H1 (cell line): ENCODE data around the gene ZNF576.

Source experiments
- CBX5 ChIP-seq: fragments of 300-800, 300-1000 bp; sonication (generic); IDR thresholded peaks from 2 replicates; pipeline ENCODE4 v1.7.1; 2016; ENCODE audit warnings: antibody characterized with exemption, low read length, low read depth
- HDAC2 ChIP-seq, 2 experiments: fragments of 300-600 bp in 1 of 2; sonication (generic) in 1 of 2; IDR thresholded peaks; 2 replicates each; pipeline ENCODE4 v1.6.1; 2011 to 2012; ENCODE audit warnings: low read depth in 2 of 2, low read length in 2 of 2, mild to moderate bottlenecking in 2 of 2, moderate library complexity in 2 of 2, borderline replicate concordance in 1 of 2, inconsistent platforms in 1 of 2
- PHF8 ChIP-seq: fragments of 200-600 bp; sonication (generic); conservative IDR thresholded peaks from 2 replicates; pipeline ENCODE4 v1.7.1; 2012; ENCODE audit warnings: low read depth, mild to moderate bottlenecking, inconsistent platforms, low read length, moderate library complexity
- RBBP5 ChIP-seq: IDR thresholded peaks from 2 replicates; pipeline ENCODE4 v1.7.1; 2012; ENCODE audit warnings: low read depth, mild to moderate bottlenecking, inconsistent platforms, low read length, moderate library complexity, borderline replicate concordance
- SIN3A ChIP-seq, 2 experiments: IDR thresholded peaks in 1 of 2; conservative IDR thresholded peaks in 1 of 2; 2 replicates each; pipeline ENCODE4 v1.6.1; 2011 to 2012; ENCODE audit warnings: low read length in 2 of 2, improper control_type of control experiment in 1 of 2, low read depth in 1 of 2, mild to moderate bottlenecking in 1 of 2
- SP2 ChIP-seq: IDR thresholded peaks from 2 replicates; pipeline ENCODE4 v1.6.1; 2012; ENCODE audit warnings: mild to moderate bottlenecking, low read length, inconsistent platforms
- ZNF274 ChIP-seq: IDR thresholded peaks from 2 replicates; pipeline ENCODE4 v1.7.0; 2012; ENCODE audit warnings: low read length, borderline replicate concordance; ENCODE audit errors: extremely low read depth
- TF ChIP-seq, protein P1 (sequence below): fragments of 300-600 bp; sonication (generic); IDR thresholded peaks from 2 replicates; pipeline ENCODE4 v1.7.1; 2012; ENCODE audit warnings: low read length, moderate library complexity, mild to moderate bottlenecking, inconsistent platforms; ENCODE audit not compliant: insufficient replicate concordance
- TF ChIP-seq, protein P2 (sequence below): IDR thresholded peaks from 2 replicates; pipeline ENCODE4 v1.6.1; 2011; ENCODE audit warnings: low read length, improper control_type of control experiment
- TF ChIP-seq, protein P3 (sequence below), 3 experiments: IDR thresholded peaks; 1 replicate in 2 of 3; 2 replicates in 1 of 3; pipeline versions ENCODE4 v1.5.1 to v1.6.1; 2011; ENCODE audit warnings: low read length in 3 of 3, mild to moderate bottlenecking in 3 of 3, inconsistent platforms in 2 of 3, low read depth in 1 of 3, moderate library complexity in 1 of 3; ENCODE audit not compliant: insufficient read depth in 1 of 3; ENCODE audit errors: control extremely low read depth in 1 of 3

DNA sequence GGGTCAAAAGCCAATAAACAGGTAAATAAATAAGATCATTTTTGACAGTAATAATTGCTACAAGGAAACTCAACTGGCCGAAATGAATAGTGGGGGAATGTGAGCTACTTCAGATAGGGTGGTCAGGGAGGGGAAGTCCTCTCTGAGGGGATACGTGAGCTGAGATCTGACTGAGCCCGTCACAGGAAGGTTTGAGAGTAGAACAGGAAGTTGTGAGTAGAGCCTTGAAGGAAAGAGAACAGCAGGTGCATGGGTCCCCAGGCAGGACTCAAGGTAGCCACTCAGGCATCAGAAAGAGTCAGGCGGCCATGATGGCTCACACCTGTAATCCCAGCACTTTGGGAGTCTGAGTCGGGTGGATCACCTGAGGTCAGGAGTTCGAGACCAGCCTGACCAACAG lies 6.7 kb upstream of the ZNF576 start:
- TF ChIP-seq RBBP5 (no peak), PHF8 (no peak), SP2 (no peak), CBX5 (no peak), ZNF274 (no peak), SIN3A (conservative IDR thresholded peaks at IDR 0.05 in 1 of 2, IDR thresholded peaks at IDR 0.05 in 1 of 2; ENCODE audit: low read depth in 1 of 2, low read length in 2 of 2) (no peak), HDAC2 (IDR thresholded peaks at IDR 0.05; ENCODE audit: borderline replicate concordance in 1 of 2, low read depth in 2 of 2, low read length in 2 of 2) (no peak)
- TF ChIP-seq, protein P1, sequence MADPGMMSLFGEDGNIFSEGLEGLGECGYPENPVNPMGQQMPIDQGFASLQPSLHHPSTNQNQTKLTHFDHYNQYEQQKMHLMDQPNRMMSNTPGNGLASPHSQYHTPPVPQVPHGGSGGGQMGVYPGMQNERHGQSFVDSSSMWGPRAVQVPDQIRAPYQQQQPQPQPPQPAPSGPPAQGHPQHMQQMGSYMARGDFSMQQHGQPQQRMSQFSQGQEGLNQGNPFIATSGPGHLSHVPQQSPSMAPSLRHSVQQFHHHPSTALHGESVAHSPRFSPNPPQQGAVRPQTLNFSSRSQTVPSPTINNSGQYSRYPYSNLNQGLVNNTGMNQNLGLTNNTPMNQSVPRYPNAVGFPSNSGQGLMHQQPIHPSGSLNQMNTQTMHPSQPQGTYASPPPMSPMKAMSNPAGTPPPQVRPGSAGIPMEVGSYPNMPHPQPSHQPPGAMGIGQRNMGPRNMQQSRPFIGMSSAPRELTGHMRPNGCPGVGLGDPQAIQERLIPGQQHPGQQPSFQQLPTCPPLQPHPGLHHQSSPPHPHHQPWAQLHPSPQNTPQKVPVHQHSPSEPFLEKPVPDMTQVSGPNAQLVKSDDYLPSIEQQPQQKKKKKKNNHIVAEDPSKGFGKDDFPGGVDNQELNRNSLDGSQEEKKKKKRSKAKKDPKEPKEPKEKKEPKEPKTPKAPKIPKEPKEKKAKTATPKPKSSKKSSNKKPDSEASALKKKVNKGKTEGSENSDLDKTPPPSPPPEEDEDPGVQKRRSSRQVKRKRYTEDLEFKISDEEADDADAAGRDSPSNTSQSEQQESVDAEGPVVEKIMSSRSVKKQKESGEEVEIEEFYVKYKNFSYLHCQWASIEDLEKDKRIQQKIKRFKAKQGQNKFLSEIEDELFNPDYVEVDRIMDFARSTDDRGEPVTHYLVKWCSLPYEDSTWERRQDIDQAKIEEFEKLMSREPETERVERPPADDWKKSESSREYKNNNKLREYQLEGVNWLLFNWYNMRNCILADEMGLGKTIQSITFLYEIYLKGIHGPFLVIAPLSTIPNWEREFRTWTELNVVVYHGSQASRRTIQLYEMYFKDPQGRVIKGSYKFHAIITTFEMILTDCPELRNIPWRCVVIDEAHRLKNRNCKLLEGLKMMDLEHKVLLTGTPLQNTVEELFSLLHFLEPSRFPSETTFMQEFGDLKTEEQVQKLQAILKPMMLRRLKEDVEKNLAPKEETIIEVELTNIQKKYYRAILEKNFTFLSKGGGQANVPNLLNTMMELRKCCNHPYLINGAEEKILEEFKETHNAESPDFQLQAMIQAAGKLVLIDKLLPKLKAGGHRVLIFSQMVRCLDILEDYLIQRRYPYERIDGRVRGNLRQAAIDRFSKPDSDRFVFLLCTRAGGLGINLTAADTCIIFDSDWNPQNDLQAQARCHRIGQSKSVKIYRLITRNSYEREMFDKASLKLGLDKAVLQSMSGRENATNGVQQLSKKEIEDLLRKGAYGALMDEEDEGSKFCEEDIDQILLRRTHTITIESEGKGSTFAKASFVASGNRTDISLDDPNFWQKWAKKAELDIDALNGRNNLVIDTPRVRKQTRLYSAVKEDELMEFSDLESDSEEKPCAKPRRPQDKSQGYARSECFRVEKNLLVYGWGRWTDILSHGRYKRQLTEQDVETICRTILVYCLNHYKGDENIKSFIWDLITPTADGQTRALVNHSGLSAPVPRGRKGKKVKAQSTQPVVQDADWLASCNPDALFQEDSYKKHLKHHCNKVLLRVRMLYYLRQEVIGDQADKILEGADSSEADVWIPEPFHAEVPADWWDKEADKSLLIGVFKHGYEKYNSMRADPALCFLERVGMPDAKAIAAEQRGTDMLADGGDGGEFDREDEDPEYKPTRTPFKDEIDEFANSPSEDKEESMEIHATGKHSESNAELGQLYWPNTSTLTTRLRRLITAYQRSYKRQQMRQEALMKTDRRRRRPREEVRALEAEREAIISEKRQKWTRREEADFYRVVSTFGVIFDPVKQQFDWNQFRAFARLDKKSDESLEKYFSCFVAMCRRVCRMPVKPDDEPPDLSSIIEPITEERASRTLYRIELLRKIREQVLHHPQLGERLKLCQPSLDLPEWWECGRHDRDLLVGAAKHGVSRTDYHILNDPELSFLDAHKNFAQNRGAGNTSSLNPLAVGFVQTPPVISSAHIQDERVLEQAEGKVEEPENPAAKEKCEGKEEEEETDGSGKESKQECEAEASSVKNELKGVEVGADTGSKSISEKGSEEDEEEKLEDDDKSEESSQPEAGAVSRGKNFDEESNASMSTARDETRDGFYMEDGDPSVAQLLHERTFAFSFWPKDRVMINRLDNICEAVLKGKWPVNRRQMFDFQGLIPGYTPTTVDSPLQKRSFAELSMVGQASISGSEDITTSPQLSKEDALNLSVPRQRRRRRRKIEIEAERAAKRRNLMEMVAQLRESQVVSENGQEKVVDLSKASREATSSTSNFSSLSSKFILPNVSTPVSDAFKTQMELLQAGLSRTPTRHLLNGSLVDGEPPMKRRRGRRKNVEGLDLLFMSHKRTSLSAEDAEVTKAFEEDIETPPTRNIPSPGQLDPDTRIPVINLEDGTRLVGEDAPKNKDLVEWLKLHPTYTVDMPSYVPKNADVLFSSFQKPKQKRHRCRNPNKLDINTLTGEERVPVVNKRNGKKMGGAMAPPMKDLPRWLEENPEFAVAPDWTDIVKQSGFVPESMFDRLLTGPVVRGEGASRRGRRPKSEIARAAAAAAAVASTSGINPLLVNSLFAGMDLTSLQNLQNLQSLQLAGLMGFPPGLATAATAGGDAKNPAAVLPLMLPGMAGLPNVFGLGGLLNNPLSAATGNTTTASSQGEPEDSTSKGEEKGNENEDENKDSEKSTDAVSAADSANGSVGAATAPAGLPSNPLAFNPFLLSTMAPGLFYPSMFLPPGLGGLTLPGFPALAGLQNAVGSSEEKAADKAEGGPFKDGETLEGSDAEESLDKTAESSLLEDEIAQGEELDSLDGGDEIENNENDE = no peak
- TF ChIP-seq, protein P2, sequence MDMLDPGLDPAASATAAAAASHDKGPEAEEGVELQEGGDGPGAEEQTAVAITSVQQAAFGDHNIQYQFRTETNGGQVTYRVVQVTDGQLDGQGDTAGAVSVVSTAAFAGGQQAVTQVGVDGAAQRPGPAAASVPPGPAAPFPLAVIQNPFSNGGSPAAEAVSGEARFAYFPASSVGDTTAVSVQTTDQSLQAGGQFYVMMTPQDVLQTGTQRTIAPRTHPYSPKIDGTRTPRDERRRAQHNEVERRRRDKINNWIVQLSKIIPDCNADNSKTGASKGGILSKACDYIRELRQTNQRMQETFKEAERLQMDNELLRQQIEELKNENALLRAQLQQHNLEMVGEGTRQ = no peak
- TF ChIP-seq, protein P3, sequence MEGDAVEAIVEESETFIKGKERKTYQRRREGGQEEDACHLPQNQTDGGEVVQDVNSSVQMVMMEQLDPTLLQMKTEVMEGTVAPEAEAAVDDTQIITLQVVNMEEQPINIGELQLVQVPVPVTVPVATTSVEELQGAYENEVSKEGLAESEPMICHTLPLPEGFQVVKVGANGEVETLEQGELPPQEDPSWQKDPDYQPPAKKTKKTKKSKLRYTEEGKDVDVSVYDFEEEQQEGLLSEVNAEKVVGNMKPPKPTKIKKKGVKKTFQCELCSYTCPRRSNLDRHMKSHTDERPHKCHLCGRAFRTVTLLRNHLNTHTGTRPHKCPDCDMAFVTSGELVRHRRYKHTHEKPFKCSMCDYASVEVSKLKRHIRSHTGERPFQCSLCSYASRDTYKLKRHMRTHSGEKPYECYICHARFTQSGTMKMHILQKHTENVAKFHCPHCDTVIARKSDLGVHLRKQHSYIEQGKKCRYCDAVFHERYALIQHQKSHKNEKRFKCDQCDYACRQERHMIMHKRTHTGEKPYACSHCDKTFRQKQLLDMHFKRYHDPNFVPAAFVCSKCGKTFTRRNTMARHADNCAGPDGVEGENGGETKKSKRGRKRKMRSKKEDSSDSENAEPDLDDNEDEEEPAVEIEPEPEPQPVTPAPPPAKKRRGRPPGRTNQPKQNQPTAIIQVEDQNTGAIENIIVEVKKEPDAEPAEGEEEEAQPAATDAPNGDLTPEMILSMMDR (IDR thresholded peaks at IDR 0.05; ENCODE audit: control extremely low read depth in 1 of 3, insufficient read depth in 1 of 3, low read depth in 1 of 3, low read length in 3 of 3) = no peak
